ENCODE measurements around the gene LRRC75B.

DNA sequence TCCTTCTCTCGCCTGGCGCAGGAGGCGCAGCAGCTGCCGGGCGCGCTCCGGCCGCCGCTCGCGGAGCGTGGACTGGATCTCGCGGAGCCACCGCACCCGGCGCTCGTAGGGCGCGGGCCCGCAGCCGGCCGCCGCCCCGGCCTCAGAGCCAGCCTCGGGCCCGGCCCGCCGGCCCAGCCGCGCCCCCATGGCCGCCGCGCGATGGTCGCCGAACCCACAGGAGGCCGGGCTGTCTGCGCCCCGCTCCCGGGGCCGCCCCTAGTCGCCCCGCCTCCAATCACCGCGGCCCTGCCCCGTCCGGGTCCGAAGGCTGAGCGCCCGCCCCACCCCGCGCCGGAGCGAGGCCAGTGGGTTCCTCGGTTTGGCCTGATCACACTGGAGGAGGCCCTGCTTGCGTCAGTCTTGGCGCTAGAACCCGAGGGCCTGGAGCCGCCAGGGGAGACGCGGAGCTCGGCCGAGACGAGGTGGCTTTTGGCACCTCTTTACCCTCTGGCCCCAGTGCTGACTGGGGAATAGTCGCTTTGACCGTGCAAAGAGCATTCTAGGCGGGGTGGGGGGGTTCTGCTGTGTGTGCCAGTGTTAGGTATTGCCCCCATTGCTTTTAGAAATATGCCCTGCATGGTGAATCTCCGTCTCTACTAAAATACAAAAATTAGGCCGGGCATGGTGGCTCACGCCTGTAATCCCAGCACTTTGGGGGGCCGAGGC lies at the start of gene LRRC75B:
- no peak for TF ChIP-seq ZFP3 (CRISPR knock-in tag; IDR thresholded peaks at IDR 0.05)
- TF ChIP-seq RARB (CRISPR knock-in tag; IDR thresholded peaks at IDR 0.05), result no peak
- TF ChIP-seq PPARA (CRISPR knock-in tag; IDR thresholded peaks at IDR 0.05; ENCODE audit: borderline replicate concordance), result no peak
- TF ChIP-seq, protein P1, sequence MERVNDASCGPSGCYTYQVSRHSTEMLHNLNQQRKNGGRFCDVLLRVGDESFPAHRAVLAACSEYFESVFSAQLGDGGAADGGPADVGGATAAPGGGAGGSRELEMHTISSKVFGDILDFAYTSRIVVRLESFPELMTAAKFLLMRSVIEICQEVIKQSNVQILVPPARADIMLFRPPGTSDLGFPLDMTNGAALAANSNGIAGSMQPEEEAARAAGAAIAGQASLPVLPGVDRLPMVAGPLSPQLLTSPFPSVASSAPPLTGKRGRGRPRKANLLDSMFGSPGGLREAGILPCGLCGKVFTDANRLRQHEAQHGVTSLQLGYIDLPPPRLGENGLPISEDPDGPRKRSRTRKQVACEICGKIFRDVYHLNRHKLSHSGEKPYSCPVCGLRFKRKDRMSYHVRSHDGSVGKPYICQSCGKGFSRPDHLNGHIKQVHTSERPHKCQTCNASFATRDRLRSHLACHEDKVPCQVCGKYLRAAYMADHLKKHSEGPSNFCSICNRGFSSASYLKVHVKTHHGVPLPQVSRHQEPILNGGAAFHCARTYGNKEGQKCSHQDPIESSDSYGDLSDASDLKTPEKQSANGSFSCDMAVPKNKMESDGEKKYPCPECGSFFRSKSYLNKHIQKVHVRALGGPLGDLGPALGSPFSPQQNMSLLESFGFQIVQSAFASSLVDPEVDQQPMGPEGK (CRISPR knock-in tag; IDR thresholded peaks at IDR 0.05; ENCODE audit: borderline replicate concordance), result no peak
- TF ChIP-seq SNAI2 (CRISPR knock-in tag; IDR thresholded peaks at IDR 0.05), result no peak
- TF ChIP-seq CSDC2 (CRISPR knock-in tag; IDR thresholded peaks at IDR 0.05), result no peak
- TF ChIP-seq, protein P2, sequence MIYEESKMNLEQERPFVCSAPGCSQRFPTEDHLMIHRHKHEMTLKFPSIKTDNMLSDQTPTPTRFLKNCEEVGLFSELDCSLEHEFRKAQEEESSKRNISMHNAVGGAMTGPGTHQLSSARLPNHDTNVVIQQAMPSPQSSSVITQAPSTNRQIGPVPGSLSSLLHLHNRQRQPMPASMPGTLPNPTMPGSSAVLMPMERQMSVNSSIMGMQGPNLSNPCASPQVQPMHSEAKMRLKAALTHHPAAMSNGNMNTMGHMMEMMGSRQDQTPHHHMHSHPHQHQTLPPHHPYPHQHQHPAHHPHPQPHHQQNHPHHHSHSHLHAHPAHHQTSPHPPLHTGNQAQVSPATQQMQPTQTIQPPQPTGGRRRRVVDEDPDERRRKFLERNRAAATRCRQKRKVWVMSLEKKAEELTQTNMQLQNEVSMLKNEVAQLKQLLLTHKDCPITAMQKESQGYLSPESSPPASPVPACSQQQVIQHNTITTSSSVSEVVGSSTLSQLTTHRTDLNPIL (CRISPR knock-in tag; IDR thresholded peaks at IDR 0.05; ENCODE audit: low read depth), result no peak
- TF ChIP-seq, protein P3, sequence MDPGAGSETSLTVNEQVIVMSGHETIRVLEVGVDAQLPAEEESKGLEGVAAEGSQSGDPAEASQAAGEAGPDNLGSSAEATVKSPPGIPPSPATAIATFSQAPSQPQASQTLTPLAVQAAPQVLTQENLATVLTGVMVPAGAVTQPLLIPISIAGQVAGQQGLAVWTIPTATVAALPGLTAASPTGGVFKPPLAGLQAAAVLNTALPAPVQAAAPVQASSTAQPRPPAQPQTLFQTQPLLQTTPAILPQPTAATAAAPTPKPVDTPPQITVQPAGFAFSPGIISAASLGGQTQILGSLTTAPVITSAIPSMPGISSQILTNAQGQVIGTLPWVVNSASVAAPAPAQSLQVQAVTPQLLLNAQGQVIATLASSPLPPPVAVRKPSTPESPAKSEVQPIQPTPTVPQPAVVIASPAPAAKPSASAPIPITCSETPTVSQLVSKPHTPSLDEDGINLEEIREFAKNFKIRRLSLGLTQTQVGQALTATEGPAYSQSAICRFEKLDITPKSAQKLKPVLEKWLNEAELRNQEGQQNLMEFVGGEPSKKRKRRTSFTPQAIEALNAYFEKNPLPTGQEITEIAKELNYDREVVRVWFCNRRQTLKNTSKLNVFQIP (CRISPR knock-in tag; IDR thresholded peaks at IDR 0.05; ENCODE audit: borderline replicate concordance, low read depth), result no peak
- TF ChIP-seq ZFP30 (CRISPR knock-in tag; IDR thresholded peaks at IDR 0.05), result no peak
- TF ChIP-seq ISL1 (CRISPR knock-in tag; IDR thresholded peaks at IDR 0.05), result no peak
- no peak for TF ChIP-seq ESRRG (CRISPR knock-in tag; IDR thresholded peaks at IDR 0.05)

Measured in SK-N-SH treated with all-trans-retinoic acid at 6 μM for 48 hours (cell line).